GM21367 (cell line): ENCODE measurements around the gene EIF3F.

Experiments
- ATAC-seq: cut with Tn5 transposase; IDR thresholded peaks from one replicate; pipeline ENCODE4 v1.9.1; 2021; ENCODE audit not compliant: unreplicated experiment

EIF3F gene

GRCh38 chr11:8021920-8022319, 34.8 kb downstream of the EIF3F start:
- ATAC-seq = no peak

- no peak for ATAC-seq
Observed at GRCh38 chr11:8022876-8023275, 35.7 kb downstream of the EIF3F start.

GRCh38 chr11:8023831-8024555, 36.9 kb downstream of the EIF3F start:
- no peak for ATAC-seq

GRCh38 chr11:8025123-8025522, 38.0 kb downstream of the EIF3F start:
- ATAC-seq = no peak

GRCh38 chr11:8025816-8026215, 38.7 kb downstream of the EIF3F start:
- no peak for ATAC-seq

GRCh38 chr11:8026982-8027381, 39.8 kb downstream of the EIF3F start:
- no peak for ATAC-seq

- ATAC-seq = no peak
Observed at GRCh38 chr11:8028766-8029165, 41.6 kb downstream of the EIF3F start.

GRCh38 chr11:8030526-8031247, 43.5 kb downstream of the EIF3F start:
- ATAC-seq = no peak

- ATAC-seq = no peak
Observed at GRCh38 chr11:8031248-8032115, 44.3 kb downstream of the EIF3F start.

GRCh38 chr11:8032122-8032521, 45.0 kb downstream of the EIF3F start:
- no peak for ATAC-seq

- no peak for ATAC-seq
Observed at GRCh38 chr11:8032576-8033304, 45.6 kb downstream of the EIF3F start.

GRCh38 chr11:8033305-8034105, 46.4 kb downstream of the EIF3F start:
- ATAC-seq = no peak

- no peak for ATAC-seq
Observed at GRCh38 chr11:8034106-8034585, 47.0 kb downstream of the EIF3F start.

GRCh38 chr11:8034604-8035190, 47.6 kb downstream of the EIF3F start:
- no peak for ATAC-seq

- ATAC-seq = no peak
Observed at GRCh38 chr11:8035200-8035855, 48.2 kb downstream of the EIF3F start.

- no peak for ATAC-seq
Observed at GRCh38 chr11:8036002-8036802, 49.1 kb downstream of the EIF3F start.

- ATAC-seq = no peak
Observed at GRCh38 chr11:8036986-8037385, 49.8 kb downstream of the EIF3F start.

- no peak for ATAC-seq
Observed at GRCh38 chr11:8038393-8038792, 51.3 kb downstream of the EIF3F start.
